SU-DHL-6 (cell line): ENCODE measurements around the gene CAMK2D.

Experiments
- CTCF ChIP-seq: fragments of 200-600 bp; sonication (generic); IDR thresholded peaks from one replicate; pipeline ENCODE4 v1.5.1; 2017; ENCODE audit warnings: antibody characterized with exemption, mild to moderate bottlenecking, low read length, moderate library complexity; ENCODE audit not compliant: insufficient read depth, poor library complexity, severe bottlenecking
- EZH2phosphoT487 ChIP-seq: fragments of 200-600 bp; sonication (generic), shearing (Covaris generic); conservative IDR thresholded peaks from 2 replicates; pipeline ENCODE4 v1.6.1; 2018; ENCODE audit warnings: mild to moderate bottlenecking, antibody characterized with exemption, low read length, moderate library complexity, mixed read lengths

GRCh38 chr4:113739197-113739596 lies 22.3 kb downstream of the CAMK2D start:
- TF ChIP-seq CTCF, result no peak
- TF ChIP-seq EZH2phosphoT487, result no peak
